Testis (tissue), 3 donors: ENCODE data around the gene SPATA3. TPM values are rescaled to one million over a fixed set of nuclear protein-coding genes. Genes with fewer than 3 reads are reported as not detected.
"Not testable (repeated sequence)": the region's sequence is repeated elsewhere in the genome, so short reads cannot be mapped to it uniquely, and the experiment has no call there.

Experiments
- DNase-seq: peaks from one replicate; pipeline ENCODE4 v3.0.0-alpha.2; 2019
- H3K27ac ChIP-seq, 2 donors: fragments of 200-600 bp; sonication (generic); one replicate each; pipeline ENCODE4 v1.5.1; 2019
- H3K27me3 ChIP-seq: fragments of 200-600 bp; sonication (generic); one replicate; pipeline ENCODE4 v1.5.1; 2019
- H3K36me3 ChIP-seq: fragments of 200-600 bp; sonication (generic); one replicate; pipeline ENCODE4 v1.5.1; 2017; ENCODE audit warnings: low read depth; ENCODE audit errors: missing control alignments
- H3K4me1 ChIP-seq: fragments of 200-600 bp; sonication (generic); one replicate; pipeline ENCODE4 v1.5.1; 2019
- H3K4me3 ChIP-seq, 2 donors: fragments of 200-600 bp; sonication (generic); one replicate each; pipeline ENCODE4 v1.5.1; 2017 to 2019
- H3K9me3 ChIP-seq: fragments of 200-600 bp; sonication (generic); one replicate; pipeline ENCODE4 v1.5.1; 2017
- CTCF ChIP-seq, 3 experiments: fragments of 450-650 bp in 2 of 3; fragments of 200-600 bp in 1 of 3; sonication (generic) in 1 of 3; IDR thresholded peaks; one replicate each; pipeline ENCODE4 v1.5.1; 2016 to 2019; ENCODE audit warnings: antibody characterized with exemption in 3 of 3, mild to moderate bottlenecking in 2 of 3, moderate library complexity in 1 of 3
- POLR2A ChIP-seq: fragments of 450-650 bp; IDR thresholded peaks from one replicate; pipeline ENCODE4 v1.6.1; 2017; ENCODE audit warnings: antibody characterized with exemption, mild to moderate bottlenecking, moderate library complexity
- WGBS, 2 donors: methylation state at CpG; one replicate each; pipeline ENCODE4 v1.1.5; 2018; 5-methylcytosine and 5-hydroxymethylcytosine counted together
- intact Hi-C: fragments of 100-400 bp; cut with DNase I; formaldehyde crosslinking; loops from one replicate; pipeline ENCODE4 v1.15.1; 2023; ENCODE audit warnings: low total_unique reads
- polyA plus RNA-seq: library from polyadenylated mRNA; stranded (reverse); fragments of 350-450 nt; fragmentation: Illumina TruSeq; extraction: RNeasy Lipid Tissue Mini Kit (QIAGEN cat#74804); gene quantifications from one replicate; pipeline ENCODE4 v1.2.3, GENCODE V29; 2014; ENCODE audit warnings: low read depth, low replicate concordance; ENCODE audit not compliant: insufficient read depth
- total RNA-seq, 2 donors: library from RNA; depleted of rRNA; stranded (reverse); fragments of >200 nt; gene quantifications; one replicate each; pipeline ENCODE4 v1.2.3, GENCODE V29; 2016

Gene SPATA3
- total and polyA plus RNA-seq, 3 donors from 2014 or later = 18.6 to 211 (median 127) TPM

DNA sequence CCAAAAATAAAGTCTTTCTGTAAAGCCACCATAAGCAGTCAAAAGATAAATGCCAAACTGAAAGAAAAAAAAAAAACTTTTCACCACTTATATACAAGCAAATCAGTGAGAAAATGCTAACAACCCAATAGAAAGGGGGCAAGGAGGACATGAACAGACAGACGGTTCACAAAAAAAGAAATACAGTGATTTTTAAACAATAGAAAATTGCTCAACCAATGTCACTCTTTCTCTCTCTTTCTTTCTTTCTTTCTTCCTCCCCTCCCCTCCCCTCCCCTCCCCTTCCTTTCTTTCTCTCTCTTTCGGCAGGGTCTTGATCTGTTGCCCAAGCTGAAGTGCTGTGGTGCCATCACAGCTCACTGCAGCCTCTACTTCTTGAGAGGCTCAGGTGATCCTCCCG lies 28.8 kb upstream of the SPATA3 start:
- Histone ChIP-seq H3K27me3 (no peaks in the 10 kb centered on the region), H3K36me3 (no peaks in the 10 kb centered on the region), H3K4me1 (no peaks in the 10 kb centered on the region), H3K4me3 (no peak overlapping the region), H3K27ac (no peak overlapping the region), H3K9me3 (no peaks in the 10 kb centered on the region)
- DNase-seq = no peak
- intact Hi-C loops = no loop called here
- TF ChIP-seq POLR2A = no peak
- TF ChIP-seq CTCF (IDR thresholded peaks at IDR 0.05) = no peak
- 85 to 92% methylated on average over 3 of the region's 3 CpGs for WGBS, 2 donors

- WGBS, 2 donors = 87 to 91% methylated on average over 6 of the region's 6 CpGs
- H3K9me3 ChIP-seq, H3K36me3 ChIP-seq, H3K27me3 ChIP-seq, intact Hi-C loops, H3K4me3 ChIP-seq, H3K27ac ChIP-seq, H3K4me1 ChIP-seq, DNase-seq: not testable (repeated sequence)
Observed at GRCh38 chr2:230968314-230968713, 27.6 kb upstream of the SPATA3 start.

DNA sequence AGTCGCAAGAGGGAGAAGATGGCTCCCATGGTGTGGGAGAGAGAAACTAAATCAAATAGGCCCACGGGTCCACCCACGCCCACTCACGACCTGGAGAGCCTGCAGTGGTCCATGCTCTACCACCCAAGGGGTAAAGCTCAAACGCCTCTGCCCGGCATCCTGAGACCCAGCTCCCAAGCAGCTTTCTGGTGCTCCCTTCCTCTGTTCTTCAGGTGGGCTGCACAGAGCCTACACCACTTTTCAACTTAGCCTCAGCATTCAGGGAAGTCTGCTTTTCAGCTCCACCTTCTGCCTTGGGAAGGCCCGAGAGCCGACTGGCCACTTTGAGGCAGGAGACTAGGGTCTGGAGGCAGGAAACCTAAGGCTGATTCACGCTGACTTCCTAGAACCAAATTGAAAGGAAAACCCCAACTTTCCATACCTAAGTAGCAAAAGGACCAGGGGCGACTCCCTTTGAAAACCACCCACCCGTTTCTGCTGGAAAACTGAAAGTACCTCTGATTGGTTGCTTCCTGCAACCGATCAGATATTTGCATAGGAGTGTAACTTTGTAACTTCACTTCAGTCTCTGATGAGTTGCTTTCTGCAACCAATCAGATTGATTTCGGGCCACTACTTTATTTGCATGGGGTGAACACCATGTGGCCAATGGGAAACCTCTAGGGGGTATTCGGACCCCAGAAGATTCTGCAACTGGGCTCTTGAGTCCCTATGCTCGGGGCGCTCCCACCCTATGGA lies 26.8 kb upstream of the SPATA3 start:
- peak overlapping the region; percentile 12 to 59 for H3K27ac ChIP-seq
- intact Hi-C loops = no loop called here
- TF ChIP-seq POLR2A (no peak), CTCF (IDR thresholded peaks at IDR 0.05) (no peak)
- no peaks in the 10 kb centered on the region for H3K4me1 ChIP-seq
- H3K9me3 ChIP-seq = no peaks in the 10 kb centered on the region
- no peaks in the 10 kb centered on the region for H3K36me3 ChIP-seq
- peak overlapping the region in 1 of 2 donors; percentile 5 for H3K4me3 ChIP-seq
- WGBS, 2 donors = 62 to 66% methylated on average over 16 of the region's 16 CpGs
- H3K27me3 ChIP-seq = no peaks in the 10 kb centered on the region
- peak; percentile 49 for DNase-seq

DNA sequence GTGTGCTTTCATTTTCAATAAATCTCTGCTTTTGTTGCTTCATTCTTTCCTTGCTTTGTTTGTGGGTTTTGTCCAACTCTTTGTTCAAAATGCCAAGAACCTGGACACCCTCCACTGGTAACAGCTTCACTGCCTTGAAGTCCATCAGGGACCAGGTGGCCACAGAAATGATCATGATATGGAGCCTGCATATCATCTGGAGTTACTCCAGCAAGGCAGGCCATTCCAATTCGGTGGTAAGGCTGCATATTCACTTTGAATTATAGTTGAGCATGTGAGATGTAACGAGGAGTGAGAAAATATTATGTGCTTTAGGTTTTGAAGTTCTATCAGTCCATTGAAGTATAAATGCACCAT lies 26.3 kb upstream of the SPATA3 start:
- TF ChIP-seq POLR2A = no peak
- no peak for TF ChIP-seq CTCF (IDR thresholded peaks at IDR 0.05)
- peak overlapping the region in 1 of 2 donors; percentile 59 for H3K27ac ChIP-seq
- H3K27me3 ChIP-seq = no peaks in the 10 kb centered on the region
- no peaks in the 10 kb centered on the region for H3K36me3 ChIP-seq
- WGBS, 2 donors = 50 to 51% methylated on average over 2 of the region's 2 CpGs
- intact Hi-C loops = no loop called here
- peak overlapping the region in 1 of 2 donors; percentile 5 for H3K4me3 ChIP-seq
- H3K4me1 ChIP-seq = no peaks in the 10 kb centered on the region
- no peak for DNase-seq
- no peaks in the 10 kb centered on the region for H3K9me3 ChIP-seq

DNA sequence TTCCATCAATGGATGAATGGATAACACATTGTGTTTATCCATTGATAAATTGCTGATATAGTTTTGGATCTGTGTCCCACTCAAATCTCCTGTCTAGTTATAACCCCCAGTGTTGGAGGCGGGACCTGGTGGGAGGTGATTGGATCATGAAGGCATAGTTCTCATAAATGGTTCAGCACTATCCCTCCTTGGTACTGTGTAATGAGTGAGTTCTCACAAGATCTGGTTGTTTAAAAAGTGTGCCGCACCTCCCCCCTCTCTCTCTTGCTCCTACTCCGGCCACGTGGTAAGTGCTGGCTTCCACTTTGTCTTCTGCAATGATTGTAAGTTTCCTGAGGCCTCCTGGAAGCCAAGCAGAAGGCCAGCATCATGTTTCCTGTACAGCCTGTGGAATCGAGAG lies 23.9 kb upstream of the SPATA3 start:
- no peaks in the 10 kb centered on the region for H3K9me3 ChIP-seq
- WGBS, 2 donors = 78 to 84% methylated on average over 5 of the region's 5 CpGs

More for the DNA sequence above, 23.9 kb upstream of the SPATA3 start:
- no peak overlapping the region for H3K4me3 ChIP-seq
- no peaks in the 10 kb centered on the region for H3K36me3 ChIP-seq
- H3K4me1 ChIP-seq = no peaks in the 10 kb centered on the region
- no peaks in the 10 kb centered on the region for H3K27me3 ChIP-seq
- intact Hi-C loops = no loop called here
- TF ChIP-seq POLR2A (no peak), CTCF (IDR thresholded peaks at IDR 0.05) (no peak)
- no peak for DNase-seq
- no peak overlapping the region for H3K27ac ChIP-seq
